ENCODE measurements around the gene S100A10.

DNA sequence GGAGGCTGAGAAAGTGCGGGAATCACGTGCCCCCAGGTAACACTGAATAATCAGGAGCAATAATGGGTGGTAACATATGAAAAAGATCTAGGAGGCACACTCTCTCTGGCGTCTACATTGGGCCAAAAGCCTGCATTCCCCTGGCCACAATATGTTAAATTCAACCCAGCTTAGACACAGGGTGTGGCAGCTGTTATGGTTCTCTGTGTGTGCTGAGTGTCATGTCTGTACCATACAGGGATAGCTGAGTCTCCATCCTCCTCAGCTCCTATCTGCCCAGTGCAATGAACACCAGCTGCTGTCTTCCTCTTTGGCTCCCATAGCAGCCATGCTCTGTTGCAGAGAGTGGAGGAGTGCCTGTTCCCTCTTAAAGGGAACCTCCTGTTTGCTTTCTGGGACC is 28.8 kb upstream of the S100A10 start:
- no peak for TF ChIP-seq CTCF (IDR thresholded peaks at IDR 0.05; ENCODE audit: insufficient read depth, low read length, poor library complexity, severe bottlenecking)
- TF ChIP-seq EZH2phosphoT487 (conservative IDR thresholded peaks at IDR 0.05; ENCODE audit: low read length), result no peak
